ENCODE measurements around the gene CAPNS2. TPM values are rescaled to one million over a fixed set of nuclear protein-coding genes. Genes with fewer than 3 reads are reported as not detected.

The CAPNS2 gene
- total RNA-seq, 4 donors from 2014 or later: 0.58 to 3.1 (median 1.4) TPM

GRCh38 chr16:55530316-55530856 lies 36.1 kb upstream of the CAPNS2 start:
- Histone ChIP-seq H3K27me3 (no peaks in the 10 kb centered on the region), H3K9me3 (no peaks in the 10 kb centered on the region), H3K36me3 (peaks cover 0 to 15% of the 10 kb centered on the region in 2 donors), H3K4me1 (no peaks in the 10 kb centered on the region), H3K27ac (no peak overlapping the region), H3K4me3 (no peak overlapping the region)
- WGBS, 2 donors (ENCODE audit: low coverage in 1 of 2): 91% methylated on average over 1 of the region's 1 CpG; no CpG with 5 or more reads in 1 of the 2 donors
- no peak for ATAC-seq
- TF ChIP-seq, protein P1, sequence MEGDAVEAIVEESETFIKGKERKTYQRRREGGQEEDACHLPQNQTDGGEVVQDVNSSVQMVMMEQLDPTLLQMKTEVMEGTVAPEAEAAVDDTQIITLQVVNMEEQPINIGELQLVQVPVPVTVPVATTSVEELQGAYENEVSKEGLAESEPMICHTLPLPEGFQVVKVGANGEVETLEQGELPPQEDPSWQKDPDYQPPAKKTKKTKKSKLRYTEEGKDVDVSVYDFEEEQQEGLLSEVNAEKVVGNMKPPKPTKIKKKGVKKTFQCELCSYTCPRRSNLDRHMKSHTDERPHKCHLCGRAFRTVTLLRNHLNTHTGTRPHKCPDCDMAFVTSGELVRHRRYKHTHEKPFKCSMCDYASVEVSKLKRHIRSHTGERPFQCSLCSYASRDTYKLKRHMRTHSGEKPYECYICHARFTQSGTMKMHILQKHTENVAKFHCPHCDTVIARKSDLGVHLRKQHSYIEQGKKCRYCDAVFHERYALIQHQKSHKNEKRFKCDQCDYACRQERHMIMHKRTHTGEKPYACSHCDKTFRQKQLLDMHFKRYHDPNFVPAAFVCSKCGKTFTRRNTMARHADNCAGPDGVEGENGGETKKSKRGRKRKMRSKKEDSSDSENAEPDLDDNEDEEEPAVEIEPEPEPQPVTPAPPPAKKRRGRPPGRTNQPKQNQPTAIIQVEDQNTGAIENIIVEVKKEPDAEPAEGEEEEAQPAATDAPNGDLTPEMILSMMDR (IDR thresholded peaks at IDR 0.05): no peak
- no peak for TF ChIP-seq POLR2AphosphoS5 (IDR thresholded peaks at IDR 0.05)
- no peak for TF ChIP-seq EP300 (IDR thresholded peaks at IDR 0.05)
- no peak for TF ChIP-seq POLR2A (IDR thresholded peaks at IDR 0.05)

GRCh38 chr16:55532227-55532626 lies 34.3 kb upstream of the CAPNS2 start:
- WGBS, 2 donors (ENCODE audit: low coverage in 1 of 2): 87 to 100% methylated on average over 1 of the region's 1 CpG
- no peak for ATAC-seq
- H3K4me3 ChIP-seq: no peak overlapping the region

DNA sequence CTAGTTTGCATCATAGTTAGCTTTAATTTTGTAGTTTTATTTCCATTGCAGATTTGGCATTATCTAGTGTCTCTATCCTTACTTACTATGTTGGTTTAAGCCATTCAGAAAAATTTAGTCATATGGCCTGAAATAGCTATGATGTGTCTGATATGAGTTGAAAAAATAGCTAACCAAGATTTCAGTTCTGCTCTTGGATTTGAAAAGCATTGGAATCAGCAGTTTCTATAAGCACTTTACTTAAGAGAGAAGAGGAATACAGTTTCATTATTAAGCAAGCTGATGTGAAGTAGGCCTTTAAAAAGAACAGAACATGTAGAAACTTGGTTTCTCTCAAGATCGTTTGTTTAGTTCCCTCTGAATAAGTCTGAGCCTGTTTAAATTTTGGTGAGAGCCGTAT lies 31.7 kb upstream of the CAPNS2 start:
- peaks cover 0 to 15% of the 10 kb centered on the region in 2 donors for H3K36me3 ChIP-seq
- WGBS, 2 donors (ENCODE audit: low coverage in 1 of 2): 69 to 79% methylated on average over 2 of the region's 2 CpGs
- no peak for TF ChIP-seq POLR2A (IDR thresholded peaks at IDR 0.05)
- TF ChIP-seq EP300 (IDR thresholded peaks at IDR 0.05): no peak
- TF ChIP-seq, protein P1 (IDR thresholded peaks at IDR 0.05): no peak
- TF ChIP-seq POLR2AphosphoS5 (IDR thresholded peaks at IDR 0.05): no peak
- H3K4me3 ChIP-seq: no peak overlapping the region
- H3K4me1 ChIP-seq: peaks cover 0 to 4% (median 0%) of the 10 kb centered on the region in 3 donors
- H3K27me3 ChIP-seq: no peaks in the 10 kb centered on the region
- H3K9me3 ChIP-seq: no peaks in the 10 kb centered on the region
- no peak for ATAC-seq
- no peak overlapping the region for H3K27ac ChIP-seq

More at GRCh38 chr16:55532227-55532626, 34.3 kb upstream of the CAPNS2 start:
- TF ChIP-seq POLR2AphosphoS5 (IDR thresholded peaks at IDR 0.05): no peak
- TF ChIP-seq EP300 (IDR thresholded peaks at IDR 0.05): no peak
- no peak for TF ChIP-seq POLR2A (IDR thresholded peaks at IDR 0.05)
- TF ChIP-seq, protein P1 (IDR thresholded peaks at IDR 0.05): no peak
- Histone ChIP-seq H3K9me3 (no peaks in the 10 kb centered on the region), H3K27me3 (no peaks in the 10 kb centered on the region), H3K27ac (no peak overlapping the region), H3K4me1 (no peaks in the 10 kb centered on the region), H3K36me3 (peaks cover 0 to 15% of the 10 kb centered on the region in 2 donors)

DNA sequence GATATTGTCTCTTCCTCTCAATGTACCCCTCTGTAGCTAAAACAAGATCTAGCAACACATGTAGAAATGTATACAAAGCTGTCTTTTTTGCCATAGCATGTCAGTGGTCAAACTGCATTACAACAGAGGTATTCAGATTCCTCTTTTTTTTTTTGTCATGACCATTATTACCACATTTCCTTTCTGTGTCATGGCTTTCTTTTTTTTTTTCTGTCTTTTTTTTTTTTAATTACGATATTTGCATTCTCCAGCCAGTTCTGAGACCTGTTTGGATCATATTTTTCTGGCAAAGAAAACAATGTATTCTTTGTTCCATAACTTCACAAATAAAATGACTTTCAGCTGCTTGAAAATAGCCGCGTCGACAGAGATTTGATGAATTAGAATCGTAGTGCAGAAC lies 27.4 kb upstream of the CAPNS2 start:
- H3K4me3 ChIP-seq: no peak overlapping the region
- no peak for ATAC-seq
- H3K27ac ChIP-seq: no peak overlapping the region
- no peaks in the 10 kb centered on the region for H3K27me3 ChIP-seq
- peaks cover 0 to 15% (median 0%) of the 10 kb centered on the region in 3 donors for H3K4me1 ChIP-seq
- H3K9me3 ChIP-seq: no peaks in the 10 kb centered on the region
- TF ChIP-seq POLR2A (IDR thresholded peaks at IDR 0.05) (no peak), EP300 (IDR thresholded peaks at IDR 0.05) (no peak), POLR2AphosphoS5 (IDR thresholded peaks at IDR 0.05) (no peak)
- TF ChIP-seq, protein P1 (IDR thresholded peaks at IDR 0.05): no peak
- whole genome bisulfite sequencing, 2 donors (ENCODE audit: low coverage in 1 of 2): 54 to 68% methylated on average over 5 of the region's 5 CpGs
- H3K36me3 ChIP-seq: no peaks in the 10 kb centered on the region

- H3K4me1 ChIP-seq: peaks cover 0 to 15% (median 0%) of the 10 kb centered on the region in 3 donors
- H3K36me3 ChIP-seq: no peaks in the 10 kb centered on the region
- H3K27ac ChIP-seq: no peak overlapping the region
- no peak for ATAC-seq
- H3K27me3 ChIP-seq: no peaks in the 10 kb centered on the region
- no peaks in the 10 kb centered on the region for H3K9me3 ChIP-seq
- no peak for TF ChIP-seq POLR2A (IDR thresholded peaks at IDR 0.05)
- TF ChIP-seq, protein P1 (IDR thresholded peaks at IDR 0.05): no peak
- no peak for TF ChIP-seq EP300 (IDR thresholded peaks at IDR 0.05)
- TF ChIP-seq POLR2AphosphoS5 (IDR thresholded peaks at IDR 0.05): no peak
- H3K4me3 ChIP-seq: no peak overlapping the region
- 56 to 73% methylated on average over 1 of the region's 1 CpG for WGBS, 2 donors (ENCODE audit: low coverage in 1 of 2)
These were observed 27.0 kb upstream of the CAPNS2 start for GRCh38 chr16:55539488-55539887.

Data from gastroesophageal sphincter (tissue), 4 donors.